Epidermal melanocyte (primary cell): ENCODE results near the gene NABP2.
"Not testable (repeated sequence)": the region's sequence is repeated elsewhere in the genome, so short reads cannot be mapped to it uniquely, and the experiment has no call there.

Source experiments
- DNase-seq: peaks from one replicate; pipeline ENCODE4 v3.0.0; 2011; ENCODE audit warnings: low spot score; ENCODE audit not compliant: insufficient read length

NABP2 gene

DNA sequence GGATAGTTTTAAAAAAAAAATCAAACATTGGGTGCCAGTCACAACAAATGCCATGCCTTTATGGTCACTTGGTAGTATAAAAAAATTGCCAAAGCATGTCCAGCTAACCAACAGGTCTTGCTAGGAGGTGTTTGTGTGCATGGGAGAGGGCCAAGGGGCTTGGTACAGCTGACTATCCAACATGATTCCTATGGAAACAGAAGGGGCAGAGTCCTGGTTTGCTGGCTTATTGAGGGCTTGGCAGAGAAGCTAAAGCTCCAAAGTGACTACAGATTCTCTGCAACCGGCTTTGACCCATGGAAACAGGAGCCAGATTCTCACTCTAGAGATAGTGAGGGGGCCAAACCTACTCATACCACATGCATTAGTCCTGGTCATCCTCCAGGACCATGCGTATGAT, 48.3 kb downstream of the NABP2 start:
- DNase-seq = not testable (repeated sequence)

DNA sequence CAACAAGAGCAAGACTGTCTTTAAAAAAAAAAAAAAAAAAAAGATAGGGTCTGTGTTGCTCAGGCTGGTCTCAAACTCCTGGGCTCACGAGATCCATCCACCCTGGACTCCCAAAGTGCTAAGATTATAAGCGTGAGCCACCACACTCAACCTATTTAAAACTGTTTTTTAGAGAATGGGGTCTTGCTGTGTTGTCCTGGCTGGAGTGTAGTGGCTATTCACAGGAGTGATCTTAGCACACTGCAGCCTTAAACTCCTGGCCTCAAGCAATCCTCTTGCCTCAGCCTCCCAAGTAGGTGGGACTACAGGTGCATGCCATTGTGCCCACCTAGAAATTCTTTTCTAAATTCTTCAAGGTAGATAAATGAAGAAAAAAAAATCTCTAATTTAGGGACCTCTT, 50.2 kb downstream of the NABP2 start:
- no peak for DNase-seq

DNA sequence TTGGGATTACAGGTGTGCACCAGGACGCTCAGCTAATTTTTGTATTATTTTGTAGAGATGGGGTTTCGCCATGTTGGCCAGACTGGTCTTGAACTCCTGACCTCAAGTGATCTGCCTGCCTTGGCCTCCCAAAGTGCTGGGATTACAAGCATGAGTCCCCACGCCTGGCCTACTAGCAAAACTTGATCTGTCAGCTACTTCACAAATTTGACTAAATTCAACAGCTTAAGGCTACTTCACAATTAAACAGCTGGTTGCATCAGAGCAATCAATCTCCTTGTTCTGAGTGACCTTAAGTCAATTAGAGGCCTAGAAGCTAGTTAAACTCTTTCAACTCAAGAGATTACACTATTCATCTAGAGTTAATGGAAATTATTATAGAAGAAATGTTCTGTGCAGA, 54.8 kb downstream of the NABP2 start:
- no peak for DNase-seq
